ENCODE data around the gene LDHAL6B. TPM values are rescaled to one million over a fixed set of nuclear protein-coding genes. Genes with fewer than 3 reads are reported as not detected.

Gene LDHAL6B
- total and polyA plus RNA-seq, 5 donors from 2014 or later: not detected

GRCh38 chr15:59179717-59180116 lies 26.9 kb upstream of the LDHAL6B start:
- DNase-seq (no peak), ATAC-seq (ENCODE audit: low read depth in 2 of 2) (no peak)
- Histone ChIP-seq H3K4me1 (ENCODE audit: control insufficient read depth, insufficient read depth, low read length, poor library complexity, severe bottlenecking) (no peaks in the 10 kb centered on the region), H3K36me3 (ENCODE audit: control insufficient read depth, insufficient read depth, low read length) (no peaks in the 10 kb centered on the region), H3K9me3 (ENCODE audit: control insufficient read depth in 2 of 2, low read length in 2 of 2) (peaks cover 4 to 8% of the 10 kb centered on the region in 2 experiments), H3K4me3 (ENCODE audit: low read depth, low read length) (no peak overlapping the region), H3K27me3 (ENCODE audit: control insufficient read depth, insufficient read depth, low read length) (no peaks in the 10 kb centered on the region), H3K27ac (ENCODE audit: insufficient read depth, low read length, poor library complexity, severe bottlenecking) (no peak overlapping the region)
- Mint-ChIP-seq H3K4me3 (no peak overlapping the region), H3K36me3 (no peaks in the 10 kb centered on the region), H3K27me3 (peaks cover 10% of the 10 kb centered on the region), H3K4me1 (peaks cover 0 to 4% (median 0%) of the 10 kb centered on the region in 4 donors), H3K27ac (no peak overlapping the region), H3K9me3 (peaks cover 0 to 10% (median 3%) of the 10 kb centered on the region in 7 donors)

- Mint-ChIP-seq H3K27me3 (peaks cover 5% of the 10 kb centered on the region), H3K9me3 (peaks cover 0 to 10% (median 2%) of the 10 kb centered on the region in 7 donors), H3K36me3 (no peaks in the 10 kb centered on the region), H3K4me1 (no peaks in the 10 kb centered on the region), H3K27ac (no peak overlapping the region), H3K4me3 (no peak overlapping the region)
- H3K27me3 ChIP-seq (ENCODE audit: control insufficient read depth, insufficient read depth, low read length): no peaks in the 10 kb centered on the region
- H3K4me3 ChIP-seq (ENCODE audit: low read depth, low read length): no peak overlapping the region
- no peak for DNase-seq
- no peaks in the 10 kb centered on the region for H3K4me1 ChIP-seq (ENCODE audit: control insufficient read depth, insufficient read depth, low read length, poor library complexity, severe bottlenecking)
- H3K36me3 ChIP-seq (ENCODE audit: control insufficient read depth, insufficient read depth, low read length): no peaks in the 10 kb centered on the region
- ATAC-seq (ENCODE audit: low read depth in 2 of 2): no peak
- H3K9me3 ChIP-seq (ENCODE audit: control insufficient read depth in 2 of 2, low read length in 2 of 2): peaks cover 4 to 8% of the 10 kb centered on the region in 2 experiments
- no peak overlapping the region for H3K27ac ChIP-seq (ENCODE audit: insufficient read depth, low read length, poor library complexity, severe bottlenecking)
Observed at GRCh38 chr15:59180945-59181600, 25.6 kb upstream of the LDHAL6B start.

DNA sequence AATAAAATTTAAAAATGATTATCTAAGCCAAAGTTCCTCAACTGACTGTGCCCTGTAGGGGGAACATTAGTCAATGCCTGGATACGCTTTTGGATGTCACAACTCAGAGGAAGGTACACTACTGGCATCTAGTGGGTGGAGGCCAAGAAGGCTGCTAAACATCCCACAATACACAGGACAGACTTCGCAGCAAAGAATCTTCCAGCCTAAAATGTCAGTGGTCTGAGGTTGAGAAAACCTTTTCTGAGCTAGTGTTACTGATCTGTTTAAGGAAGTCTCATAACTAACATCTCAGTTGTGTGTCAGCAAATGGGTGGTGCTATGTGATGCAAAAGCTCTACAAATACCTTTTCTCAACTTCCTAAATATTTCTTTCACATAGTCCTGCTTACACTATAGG lies 20.9 kb upstream of the LDHAL6B start:
- Histone ChIP-seq H3K9me3 (ENCODE audit: control insufficient read depth in 2 of 2, low read length in 2 of 2) (peaks cover 4 to 8% of the 10 kb centered on the region in 2 experiments), H3K4me3 (ENCODE audit: low read depth, low read length) (no peak overlapping the region), H3K27me3 (ENCODE audit: control insufficient read depth, insufficient read depth, low read length) (no peaks in the 10 kb centered on the region), H3K27ac (ENCODE audit: insufficient read depth, low read length, poor library complexity, severe bottlenecking) (no peak overlapping the region), H3K4me1 (ENCODE audit: control insufficient read depth, insufficient read depth, low read length, poor library complexity, severe bottlenecking) (no peaks in the 10 kb centered on the region), H3K36me3 (ENCODE audit: control insufficient read depth, insufficient read depth, low read length) (no peaks in the 10 kb centered on the region)
- Mint-ChIP-seq H3K9me3 (peaks cover 0 to 13% (median 2%) of the 10 kb centered on the region in 7 donors), H3K27me3 (peaks cover 7% of the 10 kb centered on the region), H3K4me3 (no peak overlapping the region), H3K36me3 (peaks cover 4% of the 10 kb centered on the region), H3K4me1 (no peaks in the 10 kb centered on the region), H3K27ac (no peak overlapping the region)
- ATAC-seq (ENCODE audit: low read depth in 2 of 2): no peak
- no peak for DNase-seq

- Histone ChIP-seq H3K4me3 (ENCODE audit: low read depth, low read length) (no peak overlapping the region), H3K9me3 (ENCODE audit: control insufficient read depth in 2 of 2, low read length in 2 of 2) (peaks cover 3 to 5% of the 10 kb centered on the region in 2 experiments), H3K36me3 (ENCODE audit: control insufficient read depth, insufficient read depth, low read length) (no peaks in the 10 kb centered on the region), H3K27me3 (ENCODE audit: control insufficient read depth, insufficient read depth, low read length) (no peaks in the 10 kb centered on the region), H3K4me1 (ENCODE audit: control insufficient read depth, insufficient read depth, low read length, poor library complexity, severe bottlenecking) (no peaks in the 10 kb centered on the region), H3K27ac (ENCODE audit: insufficient read depth, low read length, poor library complexity, severe bottlenecking) (no peak overlapping the region)
- Mint-ChIP-seq H3K27me3 (peaks cover 7% of the 10 kb centered on the region), H3K4me3 (no peak overlapping the region), H3K36me3 (peaks cover 4% of the 10 kb centered on the region), H3K4me1 (no peaks in the 10 kb centered on the region), H3K27ac (no peak overlapping the region), H3K9me3 (peaks cover 0 to 11% (median 0%) of the 10 kb centered on the region in 7 donors)
- no peak for ATAC-seq (ENCODE audit: low read depth in 2 of 2)
- DNase-seq: no peak
Observed at GRCh38 chr15:59186501-59186900, 20.1 kb upstream of the LDHAL6B start.

DNA sequence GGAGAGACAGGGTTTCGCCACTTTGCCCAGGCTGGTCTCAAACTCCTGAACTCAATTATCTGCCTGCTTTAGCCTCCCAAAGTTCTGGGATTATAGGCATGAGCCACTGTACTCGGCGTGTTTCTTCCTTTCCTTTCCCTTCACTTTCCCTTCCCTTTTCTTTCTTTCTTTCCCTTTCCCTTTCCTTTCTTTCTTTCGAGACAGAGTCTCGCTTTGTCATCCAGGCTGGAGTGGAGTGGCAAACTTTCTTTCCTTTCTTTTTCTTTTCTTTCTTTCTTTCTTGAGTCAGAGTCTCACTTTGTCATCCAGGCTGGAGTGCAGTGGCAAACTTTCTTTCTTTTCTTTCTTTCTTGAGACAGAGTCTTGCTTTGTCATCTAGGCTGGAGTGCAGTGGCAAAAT lies 17.4 kb upstream of the LDHAL6B start:
- H3K9me3 ChIP-seq (ENCODE audit: control insufficient read depth in 2 of 2, low read length in 2 of 2): no peaks in the 10 kb centered on the region
- Mint-ChIP-seq H3K4me1 (no peaks in the 10 kb centered on the region), H3K4me3 (no peak overlapping the region), H3K9me3 (peaks cover 0 to 4% (median 0%) of the 10 kb centered on the region in 7 donors), H3K36me3 (peaks cover 4% of the 10 kb centered on the region), H3K27me3 (peaks cover 16% of the 10 kb centered on the region), H3K27ac (no peak overlapping the region)
- no peak for DNase-seq
- no peaks in the 10 kb centered on the region for H3K4me1 ChIP-seq (ENCODE audit: control insufficient read depth, insufficient read depth, low read length, poor library complexity, severe bottlenecking)
- no peaks in the 10 kb centered on the region for H3K27me3 ChIP-seq (ENCODE audit: control insufficient read depth, insufficient read depth, low read length)
- no peak overlapping the region for H3K4me3 ChIP-seq (ENCODE audit: low read depth, low read length)
- no peaks in the 10 kb centered on the region for H3K36me3 ChIP-seq (ENCODE audit: control insufficient read depth, insufficient read depth, low read length)
- ATAC-seq (ENCODE audit: low read depth in 2 of 2): no peak
- H3K27ac ChIP-seq (ENCODE audit: insufficient read depth, low read length, poor library complexity, severe bottlenecking): no peak overlapping the region

GRCh38 chr15:59190291-59190690 lies 16.4 kb upstream of the LDHAL6B start:
- no peaks in the 10 kb centered on the region for H3K9me3 ChIP-seq (ENCODE audit: control insufficient read depth in 2 of 2, low read length in 2 of 2)
- no peaks in the 10 kb centered on the region for H3K4me1 ChIP-seq (ENCODE audit: control insufficient read depth, insufficient read depth, low read length, poor library complexity, severe bottlenecking)
- Mint-ChIP-seq H3K36me3 (peaks cover 4% of the 10 kb centered on the region), H3K27ac (no peak overlapping the region), H3K4me3 (no peak overlapping the region), H3K4me1 (no peaks in the 10 kb centered on the region), H3K27me3 (peaks cover 16% of the 10 kb centered on the region), H3K9me3 (peaks cover 0 to 4% (median 0%) of the 10 kb centered on the region in 7 donors)
- H3K27ac ChIP-seq (ENCODE audit: insufficient read depth, low read length, poor library complexity, severe bottlenecking): no peak overlapping the region
- ATAC-seq (ENCODE audit: low read depth in 2 of 2): no peak
- H3K36me3 ChIP-seq (ENCODE audit: control insufficient read depth, insufficient read depth, low read length): no peaks in the 10 kb centered on the region
- no peaks in the 10 kb centered on the region for H3K27me3 ChIP-seq (ENCODE audit: control insufficient read depth, insufficient read depth, low read length)
- H3K4me3 ChIP-seq (ENCODE audit: low read depth, low read length): no peak overlapping the region
- DNase-seq: no peak

DNA sequence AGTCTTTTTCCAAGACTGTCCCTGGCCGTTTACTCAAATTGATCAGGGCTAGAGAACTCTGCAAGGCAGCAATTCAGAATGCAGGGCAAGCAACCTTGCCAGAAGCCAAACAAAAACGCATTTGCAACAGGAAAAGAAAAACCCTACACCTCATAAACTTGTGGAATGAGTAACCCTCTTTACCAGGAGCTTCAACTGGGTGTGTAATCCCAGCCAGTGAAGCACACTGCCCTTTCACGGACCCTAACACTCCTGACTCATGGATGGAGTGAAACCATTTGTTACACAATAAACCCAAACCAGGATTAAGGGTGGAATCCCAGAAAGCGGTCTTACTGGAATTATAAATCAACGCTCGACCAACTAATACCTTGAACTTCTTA lies 14.8 kb upstream of the LDHAL6B start:
- no peaks in the 10 kb centered on the region for H3K36me3 ChIP-seq (ENCODE audit: control insufficient read depth, insufficient read depth, low read length)
- no peak overlapping the region for H3K4me3 ChIP-seq (ENCODE audit: low read depth, low read length)
- no peak overlapping the region for H3K27ac ChIP-seq (ENCODE audit: insufficient read depth, low read length, poor library complexity, severe bottlenecking)
- DNase-seq: no peak
- peaks cover 0 to 4% (median 0%) of the 10 kb centered on the region in 7 donors for H3K9me3 Mint-ChIP-seq
- no peaks in the 10 kb centered on the region for H3K4me1 Mint-ChIP-seq
- ATAC-seq (ENCODE audit: low read depth in 2 of 2): no peak
- H3K27ac Mint-ChIP-seq: no peak overlapping the region
- no peaks in the 10 kb centered on the region for H3K27me3 ChIP-seq (ENCODE audit: control insufficient read depth, insufficient read depth, low read length)
- no peaks in the 10 kb centered on the region for H3K9me3 ChIP-seq (ENCODE audit: control insufficient read depth in 2 of 2, low read length in 2 of 2)
- no peak overlapping the region for H3K4me3 Mint-ChIP-seq
- H3K36me3 Mint-ChIP-seq: peaks cover 4% of the 10 kb centered on the region
- H3K27me3 Mint-ChIP-seq: peaks cover 16% of the 10 kb centered on the region
- H3K4me1 ChIP-seq (ENCODE audit: control insufficient read depth, insufficient read depth, low read length, poor library complexity, severe bottlenecking): no peaks in the 10 kb centered on the region

DNA sequence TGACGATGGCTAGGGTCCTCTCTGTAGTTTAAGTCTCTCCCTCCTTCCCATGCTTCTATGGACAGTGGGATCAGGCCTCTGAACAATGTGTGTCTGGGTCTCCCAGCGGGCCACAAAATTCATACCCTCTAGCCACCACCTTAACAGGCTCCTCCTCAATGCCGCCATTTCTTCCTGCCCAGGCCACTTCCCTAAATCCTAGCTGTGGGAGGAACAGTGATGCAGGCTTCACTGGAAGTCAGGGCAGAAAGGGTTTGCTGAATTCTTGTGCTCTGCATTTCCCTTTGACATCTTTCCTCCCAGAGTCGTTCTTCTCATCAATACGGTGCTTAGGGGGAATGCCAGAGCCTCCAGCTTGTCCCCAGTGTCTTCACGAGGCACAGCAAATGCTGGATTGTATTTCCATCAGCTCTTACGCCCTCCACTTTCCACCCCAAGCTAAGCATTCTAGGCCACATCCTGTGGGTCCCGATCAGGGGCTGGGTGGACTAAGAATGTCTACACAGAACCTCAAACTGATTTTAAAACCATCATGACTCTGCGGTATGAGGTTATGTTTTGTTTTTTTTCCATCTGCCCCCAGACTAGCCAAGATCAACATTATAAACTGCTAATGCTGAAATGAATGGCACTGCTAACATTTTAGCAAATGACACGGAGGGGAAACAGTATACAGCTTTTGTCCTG lies 11.9 kb upstream of the LDHAL6B start:
- H3K27ac Mint-ChIP-seq: no peak overlapping the region
- no peaks in the 10 kb centered on the region for H3K36me3 Mint-ChIP-seq
- no peaks in the 10 kb centered on the region for H3K27me3 ChIP-seq (ENCODE audit: control insufficient read depth, insufficient read depth, low read length)
- no peaks in the 10 kb centered on the region for H3K36me3 ChIP-seq (ENCODE audit: control insufficient read depth, insufficient read depth, low read length)
- DNase-seq (no peak), ATAC-seq (ENCODE audit: low read depth in 2 of 2) (no peak)
- no peak overlapping the region for H3K4me3 Mint-ChIP-seq
- peaks cover 10% of the 10 kb centered on the region for H3K27me3 Mint-ChIP-seq
- H3K4me1 ChIP-seq (ENCODE audit: control insufficient read depth, insufficient read depth, low read length, poor library complexity, severe bottlenecking): no peaks in the 10 kb centered on the region
- H3K4me1 Mint-ChIP-seq: peaks cover 0 to 2% (median 0%) of the 10 kb centered on the region in 4 donors
- no peaks in the 10 kb centered on the region for H3K9me3 ChIP-seq (ENCODE audit: control insufficient read depth in 2 of 2, low read length in 2 of 2)
- no peaks in the 10 kb centered on the region for H3K9me3 Mint-ChIP-seq
- no peak overlapping the region for H3K4me3 ChIP-seq (ENCODE audit: low read depth, low read length)
- H3K27ac ChIP-seq (ENCODE audit: insufficient read depth, low read length, poor library complexity, severe bottlenecking): no peak overlapping the region

All from CD4-positive, CD25-positive, alpha-beta regulatory T cell (primary cell).